GM06990 (cell line): ENCODE measurements around the gene SEMA6A.

Source experiments
- DNase-seq: peaks from one replicate; pipeline ENCODE4 v3.0.0-alpha.2; 2011; ENCODE audit not compliant: insufficient read length; ENCODE audit errors: extremely low read depth
- H3K27me3 ChIP-seq: replicated peaks from 2 replicates; pipeline ENCODE4 v1.6.0; 2011; ENCODE audit warnings: low read length; ENCODE audit not compliant: control insufficient read depth, insufficient read depth
- H3K36me3 ChIP-seq: 2 replicates; pipeline ENCODE4 v1.5.1; 2011; ENCODE audit warnings: low read length; ENCODE audit not compliant: control insufficient read depth, insufficient read depth
- H3K4me3 ChIP-seq: replicated peaks from 2 replicates; pipeline ENCODE4 v1.5.1; 2011; ENCODE audit warnings: low read depth, mild to moderate bottlenecking, control low read depth, low read length
- CTCF ChIP-seq: IDR thresholded peaks from 2 replicates; pipeline ENCODE4 v1.5.1; 2011; ENCODE audit warnings: low read length, control low read depth, mild to moderate bottlenecking, inconsistent platforms; ENCODE audit not compliant: insufficient read depth, poor library complexity, severe bottlenecking

SEMA6A gene

GRCh38 chr5:116404016-116404415, 170.6 kb downstream of the SEMA6A start:
- DNase-seq, result no peak
- no peak for TF ChIP-seq CTCF
- Histone ChIP-seq H3K4me3 (no peak overlapping the region), H3K27me3 (no peaks in the 10 kb centered on the region), H3K36me3 (no peaks in the 10 kb centered on the region)

GRCh38 chr5:116402235-116402634, 172.4 kb downstream of the SEMA6A start:
- no peak for TF ChIP-seq CTCF
- no peaks in the 10 kb centered on the region for H3K36me3 ChIP-seq
- no peak overlapping the region for H3K4me3 ChIP-seq
- no peak for DNase-seq
- no peaks in the 10 kb centered on the region for H3K27me3 ChIP-seq

GRCh38 chr5:116401576-116401975, 173.0 kb downstream of the SEMA6A start:
- TF ChIP-seq CTCF, result no peak
- no peak for DNase-seq
- Histone ChIP-seq H3K4me3 (no peak overlapping the region), H3K36me3 (no peaks in the 10 kb centered on the region), H3K27me3 (no peaks in the 10 kb centered on the region)

GRCh38 chr5:116396476-116397099, 178.0 kb downstream of the SEMA6A start:
- TF ChIP-seq CTCF, result no peak
- no peak overlapping the region for H3K4me3 ChIP-seq
- H3K36me3 ChIP-seq, result no peaks in the 10 kb centered on the region
- no peaks in the 10 kb centered on the region for H3K27me3 ChIP-seq
- no peak for DNase-seq

GRCh38 chr5:116395631-116396203, 178.9 kb downstream of the SEMA6A start:
- no peak for TF ChIP-seq CTCF
- no peak for DNase-seq
- Histone ChIP-seq H3K4me3 (no peak overlapping the region), H3K36me3 (no peaks in the 10 kb centered on the region), H3K27me3 (no peaks in the 10 kb centered on the region)
